Smooth muscle cell (in vitro differentiated cells): Measurements from ENCODE around the gene BOC. TPM values are rescaled to one million over a fixed set of nuclear protein-coding genes. Genes with fewer than 3 reads are reported as not detected.

Source experiments
- DNase-seq: peaks from one replicate; lab custom pipeline; 2025; ENCODE audit not compliant: unreplicated experiment; lab: John Stamatoyannopoulos, UW
- H2AFZ ChIP-seq: fragments of 200-600 bp; sonication (generic); 2 replicates; pipeline ENCODE4 v1.6.0; 2016; ENCODE audit warnings: antibody characterized with exemption, low read depth, mild to moderate bottlenecking
- H3F3A ChIP-seq: fragments of 200-600 bp; sonication (generic); 2 replicates; pipeline ENCODE4 v1.6.0; 2017; ENCODE audit warnings: antibody characterized with exemption, low read depth
- H3K27ac ChIP-seq: fragments of 200-600 bp; sonication (generic); 2 replicates; pipeline ENCODE4 v1.5.1; 2016; ENCODE audit warnings: low read depth, mild to moderate bottlenecking
- H3K27me3 ChIP-seq: fragments of 200-600 bp; sonication (generic); 2 replicates; pipeline ENCODE4 v1.6.1; 2016; ENCODE audit warnings: low read depth, mild to moderate bottlenecking
- H3K36me3 ChIP-seq: fragments of 200-600 bp; sonication (generic); 2 replicates; pipeline ENCODE4 v1.5.1; 2016; ENCODE audit warnings: low read depth
- H3K4me1 ChIP-seq: fragments of 200-600 bp; sonication (generic); 2 replicates; pipeline ENCODE4 v1.5.1; 2016; ENCODE audit warnings: low read depth
- H3K4me2 ChIP-seq: fragments of 200-600 bp; sonication (generic); 2 replicates; pipeline ENCODE4 v1.6.0; 2016; ENCODE audit warnings: mild to moderate bottlenecking
- H3K4me3 ChIP-seq: fragments of 200-600 bp; sonication (generic); 2 replicates; pipeline ENCODE4 v1.5.1; 2016; ENCODE audit warnings: mild to moderate bottlenecking
- H3K79me2 ChIP-seq: fragments of 200-600 bp; sonication (generic); 2 replicates; pipeline ENCODE4 v1.6.0; 2016; ENCODE audit warnings: low read depth, mild to moderate bottlenecking
- H3K9ac ChIP-seq: fragments of 200-600 bp; sonication (generic); 2 replicates; pipeline ENCODE4 v1.6.0; 2016; ENCODE audit warnings: low read depth
- H3K9me3 ChIP-seq: fragments of 200-600 bp; sonication (generic); replicated peaks from 2 replicates; pipeline ENCODE4 v1.5.1; 2016; ENCODE audit warnings: low read depth
- H4K20me1 ChIP-seq: fragments of 200-600 bp; sonication (generic); 2 replicates; pipeline ENCODE4 v1.6.0; 2016; ENCODE audit warnings: low read depth
- WGBS: methylation state at CpG from one replicate; pipeline ENCODE4 v1.1.7; 2016; ENCODE audit warnings: low lambda C conversion rate; 5-methylcytosine and 5-hydroxymethylcytosine counted together
- polyA plus RNA-seq: library from polyadenylated mRNA; unstranded; fragments of >200 nt; fragmentation: Nextera tagmentation; extraction: Ambion mirVana; gene quantifications from 2 replicates; pipeline ENCODE4 v1.2.1, GENCODE V29; 2016
- total RNA-seq: library from RNA; depleted of rRNA; stranded (reverse); fragments of >200 nt; gene quantifications from 2 replicates; pipeline ENCODE4 v1.2.3, GENCODE V29; 2014
- TF ChIP-seq, protein P1 (sequence below): fragments of 200-600 bp; sonication (generic); IDR thresholded peaks from 2 replicates; pipeline ENCODE4 v1.5.1; 2017; ENCODE audit warnings: borderline replicate concordance, mild to moderate bottlenecking, antibody characterized with exemption; ENCODE audit not compliant: insufficient read depth, poor library complexity, severe bottlenecking

Gene BOC
- total and polyA plus RNA-seq, 2 experiments from 2014 or later = 19.5 to 31.2 TPM

DNA sequence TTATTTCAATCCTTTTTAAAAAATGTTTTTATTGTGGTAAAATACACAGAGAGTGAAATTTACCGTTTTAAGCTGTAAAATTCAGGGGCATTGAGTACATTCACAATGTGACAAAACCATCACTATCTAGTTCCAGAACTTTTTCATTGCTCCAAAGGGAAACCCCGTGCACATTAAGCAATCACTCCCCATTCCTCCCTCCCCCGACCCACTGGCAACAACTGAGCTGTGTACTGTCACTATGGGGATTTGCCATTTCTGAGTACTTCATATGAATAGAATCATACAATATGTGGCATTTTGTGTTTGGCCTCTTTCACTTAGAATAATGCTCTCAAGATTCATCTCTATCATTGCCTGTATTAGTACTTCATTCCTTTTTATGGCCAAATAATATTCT, 45.5 kb upstream of the BOC start:
- DNase-seq = no peak
- H3K79me2 ChIP-seq = no peaks in the 10 kb centered on the region
- TF ChIP-seq, protein P1, sequence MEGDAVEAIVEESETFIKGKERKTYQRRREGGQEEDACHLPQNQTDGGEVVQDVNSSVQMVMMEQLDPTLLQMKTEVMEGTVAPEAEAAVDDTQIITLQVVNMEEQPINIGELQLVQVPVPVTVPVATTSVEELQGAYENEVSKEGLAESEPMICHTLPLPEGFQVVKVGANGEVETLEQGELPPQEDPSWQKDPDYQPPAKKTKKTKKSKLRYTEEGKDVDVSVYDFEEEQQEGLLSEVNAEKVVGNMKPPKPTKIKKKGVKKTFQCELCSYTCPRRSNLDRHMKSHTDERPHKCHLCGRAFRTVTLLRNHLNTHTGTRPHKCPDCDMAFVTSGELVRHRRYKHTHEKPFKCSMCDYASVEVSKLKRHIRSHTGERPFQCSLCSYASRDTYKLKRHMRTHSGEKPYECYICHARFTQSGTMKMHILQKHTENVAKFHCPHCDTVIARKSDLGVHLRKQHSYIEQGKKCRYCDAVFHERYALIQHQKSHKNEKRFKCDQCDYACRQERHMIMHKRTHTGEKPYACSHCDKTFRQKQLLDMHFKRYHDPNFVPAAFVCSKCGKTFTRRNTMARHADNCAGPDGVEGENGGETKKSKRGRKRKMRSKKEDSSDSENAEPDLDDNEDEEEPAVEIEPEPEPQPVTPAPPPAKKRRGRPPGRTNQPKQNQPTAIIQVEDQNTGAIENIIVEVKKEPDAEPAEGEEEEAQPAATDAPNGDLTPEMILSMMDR = no peak
- peak overlapping the region; percentile 83 for H2AFZ ChIP-seq
- H3K27me3 ChIP-seq = no peaks in the 10 kb centered on the region
- peaks cover 10% of the 10 kb centered on the region for H3F3A ChIP-seq
- peak overlapping the region; percentile 74 for H3K27ac ChIP-seq
- H3K9ac ChIP-seq = no peak overlapping the region
- H3K4me3 ChIP-seq = no peak overlapping the region
- WGBS = 52% methylated on average over 3 of the region's 3 CpGs
- no peaks in the 10 kb centered on the region for H4K20me1 ChIP-seq
- H3K4me2 ChIP-seq = peak overlapping the region; percentile 46
- peaks cover 22% of the 10 kb centered on the region for H3K4me1 ChIP-seq
- no peaks in the 10 kb centered on the region for H3K36me3 ChIP-seq
- H3K9me3 ChIP-seq = no peaks in the 10 kb centered on the region

DNA sequence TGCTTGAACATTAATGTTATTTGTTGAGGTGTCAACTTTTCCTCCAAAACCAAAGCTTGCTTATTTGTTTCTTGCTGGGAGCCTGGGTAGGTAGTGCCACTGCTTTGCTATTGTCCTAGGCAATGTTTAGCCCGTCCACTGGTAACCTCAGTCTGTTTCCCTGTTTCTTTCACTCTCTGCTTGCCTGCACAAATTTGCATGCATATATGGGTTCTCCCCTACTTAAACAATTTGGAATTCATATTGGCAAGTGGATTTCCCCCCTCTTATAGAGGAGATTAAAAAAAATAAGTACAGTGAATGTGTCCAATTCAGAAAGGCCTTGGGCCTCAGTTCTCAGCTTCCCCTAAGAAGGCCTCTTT, 45.0 kb upstream of the BOC start:
- Histone ChIP-seq H3K4me2 (peak overlapping the region; percentile 46), H3K27ac (peak overlapping the region; percentile 74), H3K27me3 (no peaks in the 10 kb centered on the region), H4K20me1 (no peaks in the 10 kb centered on the region), H3K79me2 (no peaks in the 10 kb centered on the region), H3F3A (peaks cover 10% of the 10 kb centered on the region), H3K9me3 (no peaks in the 10 kb centered on the region), H3K4me3 (no peak overlapping the region), H3K9ac (no peak overlapping the region), H2AFZ (peak overlapping the region; percentile 83), H3K4me1 (peaks cover 22% of the 10 kb centered on the region), H3K36me3 (no peaks in the 10 kb centered on the region)
- no peak for DNase-seq
- TF ChIP-seq, protein P1 = no peak
- 73% methylated on average over 1 of the region's 1 CpG for WGBS

GRCh38 chr3:113166719-113167492, 44.5 kb upstream of the BOC start:
- Histone ChIP-seq H3K79me2 (no peaks in the 10 kb centered on the region), H3K27ac (peak overlapping the region; percentile 74), H3K4me2 (peak overlapping the region; percentile 46), H3K9ac (peak overlapping the region; percentile 23), H3K36me3 (no peaks in the 10 kb centered on the region), H2AFZ (peak overlapping the region; percentile 83), H3K4me3 (peak overlapping the region; percentile 0), H3K27me3 (no peaks in the 10 kb centered on the region), H3K4me1 (peaks cover 22% of the 10 kb centered on the region), H3K9me3 (no peaks in the 10 kb centered on the region), H3F3A (peaks cover 10% of the 10 kb centered on the region), H4K20me1 (no peaks in the 10 kb centered on the region)
- TF ChIP-seq, protein P1 = no peak
- 2% methylated on average over 12 of the region's 12 CpGs for WGBS
- DNase-seq = no peak
